Gastrocnemius medialis (tissue), 4 donors: Measurements from ENCODE around the gene ERFL. TPM values are rescaled to one million over a fixed set of nuclear protein-coding genes. Genes with fewer than 3 reads are reported as not detected.

Source experiments
- ATAC-seq, 2 donors: fragments of 150-250 bp; one replicate each; pipeline ENCODE4 v1.9.1; 2016
- DNase-seq, 2 donors: peaks; one replicate each; pipeline ENCODE4 v3.0.0-alpha.2; 2019
- H3K27ac ChIP-seq, 4 donors: fragments of 200-600 bp; sonication (generic); 1 replicate in 1 of 4; 2 replicates in 3 of 4; pipeline ENCODE4 v1.5.1; 2016 to 2018; ENCODE audit warnings: mild to moderate bottlenecking in 2 of 4, moderate library complexity in 1 of 4
- H3K27me3 ChIP-seq, 3 donors: fragments of 200-600 bp; sonication (generic) in 2 of 3; 1 replicate in 1 of 3; 2 replicates in 2 of 3; pipeline versions ENCODE4 v1.5.1 to v1.6.0; 2016 to 2019; ENCODE audit warnings: mild to moderate bottlenecking in 1 of 3, moderate library complexity in 1 of 3
- H3K36me3 ChIP-seq, 2 donors: fragments of 200-600 bp; sonication (generic) in 1 of 2; one replicate each; pipeline ENCODE4 v1.5.1; 2017 to 2018
- H3K4me1 ChIP-seq, 2 donors: fragments of 200-600 bp; sonication (generic) in 1 of 2; one replicate each; pipeline ENCODE4 v1.5.1; 2016 to 2017; ENCODE audit warnings: mild to moderate bottlenecking in 2 of 2
- H3K4me3 ChIP-seq, 4 donors: fragments of 200-600 bp; sonication (generic) in 3 of 4; 1 replicate in 1 of 4; 2 replicates in 3 of 4; pipeline ENCODE4 v1.5.1; 2016 to 2019; ENCODE audit warnings: mild to moderate bottlenecking in 2 of 4
- H3K9me3 ChIP-seq, 3 donors: fragments of 200-600 bp; sonication (generic) in 2 of 3; 1 replicate in 1 of 3; 2 replicates in 2 of 3; pipeline ENCODE4 v1.5.1; 2016 to 2019
- CTCF ChIP-seq, 5 experiments: fragments of 450-650 bp in 3 of 5; fragments of 200-600 bp in 2 of 5; sonication (generic) in 2 of 5; IDR thresholded peaks in 4 of 5; conservative IDR thresholded peaks in 1 of 5; 1 replicate in 4 of 5; 2 replicates in 1 of 5; pipeline ENCODE4 v1.5.1; 2016 to 2019; ENCODE audit warnings: antibody characterized with exemption in 5 of 5, mild to moderate bottlenecking in 3 of 5, moderate library complexity in 3 of 5
- POLR2A ChIP-seq, 2 donors: fragments of 450-650 bp; IDR thresholded peaks; one replicate each; pipeline ENCODE4 v1.6.1; 2017; ENCODE audit warnings: antibody characterized with exemption in 2 of 2, mild to moderate bottlenecking in 2 of 2, moderate library complexity in 2 of 2
- in situ Hi-C, 4 donors: fragments of 200-750 bp; cut with MboI; loops; one replicate each; pipeline versions ENCODE4 v1.15.0 to v1.8.0; 2017; ENCODE audit warnings: low sequenced_read_pairs in 4 of 4
- intact Hi-C: fragments of 100-400 bp; cut with DNase I; formaldehyde crosslinking; loops from one replicate; pipeline ENCODE4 v1.15.1; 2023; ENCODE audit warnings: low total_unique reads
- total RNA-seq, 4 donors: library from RNA; depleted of rRNA; stranded (reverse); fragments of >200 nt; gene quantifications; one replicate each; pipeline versions ENCODE4 v1.1.0 to v1.2.3, GENCODE V29; 2016

Gene ERFL
- total RNA-seq, 4 donors from 2014 or later, result not detected

GRCh38 chr19:41902594-41902993 is 25.7 kb downstream of the ERFL start:
- Histone ChIP-seq H3K27me3 (no peaks in the 10 kb centered on the region), H3K4me3 (no peak overlapping the region), H3K36me3 (peaks cover 0 to 83% of the 10 kb centered on the region in 2 donors), H3K4me1 (no peaks in the 10 kb centered on the region), H3K9me3 (no peaks in the 10 kb centered on the region), H3K27ac (no peak overlapping the region)
- no peak for ATAC-seq
- in situ Hi-C loops (no loop called here), intact Hi-C loops (no loop called here)
- TF ChIP-seq CTCF (IDR thresholded peaks at IDR 0.05 in 4 of 5, conservative IDR thresholded peaks at IDR 0.05 in 1 of 5), result no peak
- TF ChIP-seq POLR2A (IDR thresholded peaks at IDR 0.05), result no peak
- DNase-seq, result no peak

GRCh38 chr19:41901707-41902360 is 26.4 kb downstream of the ERFL start:
- ATAC-seq, result no peak
- TF ChIP-seq POLR2A (IDR thresholded peaks at IDR 0.05) (no peak), CTCF (IDR thresholded peaks at IDR 0.05 in 4 of 5, conservative IDR thresholded peaks at IDR 0.05 in 1 of 5) (no peak)
- Histone ChIP-seq H3K9me3 (no peaks in the 10 kb centered on the region), H3K27ac (no peak overlapping the region), H3K4me3 (no peak overlapping the region), H3K27me3 (no peaks in the 10 kb centered on the region), H3K36me3 (peaks cover 0 to 83% of the 10 kb centered on the region in 2 donors), H3K4me1 (no peaks in the 10 kb centered on the region)
- no peak for DNase-seq
- intact Hi-C loops (no loop called here), in situ Hi-C loops (no loop called here)

GRCh38 chr19:41898235-41898634 is 30.0 kb downstream of the ERFL start:
- in situ Hi-C loops (no loop called here), intact Hi-C loops (no loop called here)
- H3K4me3 ChIP-seq, result no peak overlapping the region
- H3K4me1 ChIP-seq, result no peaks in the 10 kb centered on the region
- no peak for DNase-seq
- H3K27me3 ChIP-seq, result no peaks in the 10 kb centered on the region
- H3K27ac ChIP-seq, result no peak overlapping the region
- H3K36me3 ChIP-seq, result peaks cover 0 to 72% of the 10 kb centered on the region in 2 donors
- TF ChIP-seq POLR2A (IDR thresholded peaks at IDR 0.05), result no peak
- no peak for TF ChIP-seq CTCF (IDR thresholded peaks at IDR 0.05 in 4 of 5, conservative IDR thresholded peaks at IDR 0.05 in 1 of 5)
- no peaks in the 10 kb centered on the region for H3K9me3 ChIP-seq
- no peak for ATAC-seq

- ATAC-seq (no peak), DNase-seq (no peak)
- no peaks in the 10 kb centered on the region for H3K27me3 ChIP-seq
- no peaks in the 10 kb centered on the region for H3K4me1 ChIP-seq
- in situ Hi-C loops (no loop called here), intact Hi-C loops (no loop called here)
- TF ChIP-seq POLR2A (IDR thresholded peaks at IDR 0.05) (no peak), CTCF (IDR thresholded peaks at IDR 0.05 in 4 of 5, conservative IDR thresholded peaks at IDR 0.05 in 1 of 5) (no peak)
- H3K36me3 ChIP-seq, result peaks cover 0 to 70% of the 10 kb centered on the region in 2 donors
- H3K9me3 ChIP-seq, result no peaks in the 10 kb centered on the region
- H3K27ac ChIP-seq, result no peak overlapping the region
- H3K4me3 ChIP-seq, result no peak overlapping the region
Measured at GRCh38 chr19:41897820-41898219, 30.4 kb downstream of the ERFL start.

GRCh38 chr19:41897181-41897580 is 31.1 kb downstream of the ERFL start:
- Histone ChIP-seq H3K27ac (no peak overlapping the region), H3K4me1 (no peaks in the 10 kb centered on the region), H3K27me3 (no peaks in the 10 kb centered on the region), H3K4me3 (no peak overlapping the region), H3K36me3 (peaks cover 0 to 70% of the 10 kb centered on the region in 2 donors), H3K9me3 (no peaks in the 10 kb centered on the region)
- no peak for DNase-seq
- no peak for ATAC-seq
- intact Hi-C loops, result no loop called here
- no peak for TF ChIP-seq POLR2A (IDR thresholded peaks at IDR 0.05)
- TF ChIP-seq CTCF (IDR thresholded peaks at IDR 0.05 in 4 of 5, conservative IDR thresholded peaks at IDR 0.05 in 1 of 5), result no peak
- in situ Hi-C loops, result no loop called here
